Transverse colon (tissue), 4 donors: ENCODE data around the gene SLC1A7. TPM values are rescaled to one million over a fixed set of nuclear protein-coding genes. Genes with fewer than 3 reads are reported as not detected.
"Not testable (repeated sequence)": the region's sequence is repeated elsewhere in the genome, so short reads cannot be mapped to it uniquely, and the experiment has no call there.

ENCODE experiments used
- DNase-seq: peaks from one replicate; pipeline ENCODE4 v3.0.0-alpha.2; 2019
- H3K27ac ChIP-seq, 4 donors: fragments of 200-600 bp; sonication (generic); 2 replicates each; pipeline ENCODE4 v1.5.1; 2016 to 2018; ENCODE audit warnings: inconsistent platforms in 4 of 4
- H3K27me3 ChIP-seq: fragments of 200-600 bp; sonication (generic); 2 replicates; pipeline ENCODE4 v1.5.1; 2017; ENCODE audit warnings: inconsistent platforms
- H3K36me3 ChIP-seq, 4 donors: fragments of 200-600 bp; sonication (generic); 2 replicates each; pipeline ENCODE4 v1.5.1; 2017 to 2019; ENCODE audit warnings: inconsistent platforms in 4 of 4
- H3K4me1 ChIP-seq, 4 donors: fragments of 200-600 bp; sonication (generic); 2 replicates each; pipeline ENCODE4 v1.5.1; 2017 to 2020; ENCODE audit warnings: inconsistent platforms in 4 of 4
- H3K4me3 ChIP-seq, 4 donors: fragments of 200-600 bp; sonication (generic); 1 replicate in 1 of 4; 2 replicates in 3 of 4; pipeline versions ENCODE4 v1.5.1 to v1.6.1; 2017 to 2019; ENCODE audit warnings: inconsistent platforms in 4 of 4
- H3K9me3 ChIP-seq, 2 donors: fragments of 200-600 bp; sonication (generic); 2 replicates each; pipeline ENCODE4 v1.5.1; 2017 to 2019; ENCODE audit warnings: inconsistent platforms in 2 of 2
- EP300 ChIP-seq: sonication (generic); formaldehyde crosslinking; IDR thresholded peaks from one replicate; pipeline ENCODE4 v1.6.1; 2017; ENCODE audit warnings: antibody characterized with exemption, low read depth
- POLR2A ChIP-seq: fragments of 450-650 bp; IDR thresholded peaks from one replicate; pipeline ENCODE4 v1.6.1; 2016; ENCODE audit warnings: antibody characterized with exemption, mild to moderate bottlenecking, moderate library complexity
- POLR2AphosphoS5 ChIP-seq, 3 donors: sonication (generic); formaldehyde crosslinking; IDR thresholded peaks; one replicate each; pipeline ENCODE4 v1.6.1; 2016; ENCODE audit warnings: antibody characterized with exemption in 3 of 3
- WGBS, 2 donors: methylation state at CpG; one replicate each; pipeline ENCODE4 v1.1.5; 2018; ENCODE audit warnings: low coverage in 1 of 2; 5-methylcytosine and 5-hydroxymethylcytosine counted together
- in situ Hi-C, 4 donors: fragments of 200-750 bp; cut with MboI; loops; one replicate each; pipeline versions ENCODE4 v1.15.0 to v1.15.1; 2017; ENCODE audit warnings: low sequenced_read_pairs in 3 of 4, low pct_ligation_motif_present in 1 of 4, low pct_unique_long_range_greater_than_20kb in 1 of 4
- intact Hi-C: fragments of 100-400 bp; cut with DNase I; formaldehyde crosslinking; loops from one replicate; pipeline ENCODE4 v1.15.1; 2023; ENCODE audit warnings: low total_unique reads
- total RNA-seq, 4 donors: library from RNA; depleted of rRNA; stranded (reverse); fragments of >200 nt; gene quantifications; one replicate each; pipeline ENCODE4 v1.1.0, GENCODE V29; 2016
- TF ChIP-seq, protein P1 (sequence below), 5 experiments: fragments of 200-600 bp in 3 of 5; fragments of 450-650 bp in 2 of 5; sonication (generic) in 3 of 5; IDR thresholded peaks; 1 replicate in 2 of 5; 2 replicates in 3 of 5; pipeline ENCODE4 v1.5.1; 2016 to 2017; ENCODE audit warnings: antibody characterized with exemption in 5 of 5, inconsistent platforms in 3 of 5, mild to moderate bottlenecking in 2 of 5, moderate library complexity in 1 of 5

SLC1A7 gene
- total RNA-seq, 4 donors from 2014 or later, result 1.1 to 1.6 (median 1.6) TPM; not detected in 1

DNA sequence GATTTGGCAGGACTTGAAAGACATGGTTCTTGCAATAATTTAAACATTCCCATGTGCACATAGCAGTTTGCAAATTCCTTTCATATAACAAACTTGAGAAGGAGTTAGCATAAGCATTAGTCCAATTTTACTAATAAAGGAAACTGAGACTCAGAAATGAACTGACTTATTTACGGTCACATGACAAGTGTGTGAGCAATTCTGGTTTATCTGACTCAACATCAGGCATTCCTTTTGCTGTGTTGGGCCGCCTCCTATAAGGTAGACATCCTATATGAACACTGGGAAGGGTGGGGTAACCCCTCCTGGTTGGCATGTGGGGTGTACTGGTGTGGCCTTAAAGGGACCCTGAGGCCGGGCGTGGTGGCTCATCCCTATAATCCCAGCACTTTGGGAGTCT, 45.7 kb upstream of the SLC1A7 start:
- in situ Hi-C loops, result loop anchor here in 3 of 4 donors (10.0 to 25.0 kb wide), 4 partner anchors 251 to 483 kb away; partner anchors contain the start of genes ECHDC2 (in 1 of the 3) and SCP2 (in 1 of the 3)
- Histone ChIP-seq H3K4me3 (no peak overlapping the region), H3K27me3 (no peaks in the 10 kb centered on the region), H3K4me1 (peaks cover 1 to 26% (median 12%) of the 10 kb centered on the region in 4 donors), H3K9me3 (no peaks in the 10 kb centered on the region), H3K27ac (no peak overlapping the region), H3K36me3 (no peaks in the 10 kb centered on the region)
- intact Hi-C loops, result loop anchor here (10.0 kb wide), 2 partner anchors 173 to 273 kb away; no protein-coding TSS in a partner anchor
- no peak for DNase-seq
- no peak for TF ChIP-seq POLR2AphosphoS5 (IDR thresholded peaks at IDR 0.05)
- TF ChIP-seq, protein P1, sequence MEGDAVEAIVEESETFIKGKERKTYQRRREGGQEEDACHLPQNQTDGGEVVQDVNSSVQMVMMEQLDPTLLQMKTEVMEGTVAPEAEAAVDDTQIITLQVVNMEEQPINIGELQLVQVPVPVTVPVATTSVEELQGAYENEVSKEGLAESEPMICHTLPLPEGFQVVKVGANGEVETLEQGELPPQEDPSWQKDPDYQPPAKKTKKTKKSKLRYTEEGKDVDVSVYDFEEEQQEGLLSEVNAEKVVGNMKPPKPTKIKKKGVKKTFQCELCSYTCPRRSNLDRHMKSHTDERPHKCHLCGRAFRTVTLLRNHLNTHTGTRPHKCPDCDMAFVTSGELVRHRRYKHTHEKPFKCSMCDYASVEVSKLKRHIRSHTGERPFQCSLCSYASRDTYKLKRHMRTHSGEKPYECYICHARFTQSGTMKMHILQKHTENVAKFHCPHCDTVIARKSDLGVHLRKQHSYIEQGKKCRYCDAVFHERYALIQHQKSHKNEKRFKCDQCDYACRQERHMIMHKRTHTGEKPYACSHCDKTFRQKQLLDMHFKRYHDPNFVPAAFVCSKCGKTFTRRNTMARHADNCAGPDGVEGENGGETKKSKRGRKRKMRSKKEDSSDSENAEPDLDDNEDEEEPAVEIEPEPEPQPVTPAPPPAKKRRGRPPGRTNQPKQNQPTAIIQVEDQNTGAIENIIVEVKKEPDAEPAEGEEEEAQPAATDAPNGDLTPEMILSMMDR (IDR thresholded peaks at IDR 0.05), result no peak
- no peak for TF ChIP-seq EP300
- no peak for TF ChIP-seq POLR2A
- WGBS, 2 donors, result 64 to 80% methylated on average over 2 to 4 of the region's 4 CpGs

DNA sequence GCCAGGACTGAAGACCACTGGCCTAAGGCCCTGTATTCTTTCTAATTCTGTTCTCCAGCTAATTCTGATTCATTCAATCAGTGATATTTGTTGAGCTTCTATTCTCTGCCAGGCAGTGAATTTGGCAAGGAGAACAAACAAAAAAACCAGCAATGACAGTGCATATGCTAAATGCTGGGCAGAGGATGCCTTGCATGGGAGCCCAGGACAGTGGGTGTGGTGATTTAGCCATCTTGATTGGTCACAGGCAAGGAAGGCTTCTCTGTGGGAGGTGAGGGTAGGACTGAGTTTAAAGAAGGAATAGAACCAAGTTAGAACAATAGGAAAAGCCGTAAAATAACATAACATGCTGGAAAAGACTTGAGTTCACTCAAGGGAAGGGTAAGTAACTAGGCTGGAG, 45.0 kb upstream of the SLC1A7 start:
- H3K27ac ChIP-seq, result no peak overlapping the region
- peaks cover 8 to 32% (median 18%) of the 10 kb centered on the region in 4 donors for H3K4me1 ChIP-seq
- H3K36me3 ChIP-seq, result no peaks in the 10 kb centered on the region
- in situ Hi-C loops, result loop anchor here in 3 of 4 donors (10.0 to 25.0 kb wide), 4 partner anchors 250 to 483 kb away; partner anchors contain the start of genes ECHDC2 (in 1 of the 3) and SCP2 (in 1 of the 3)
- no peak for DNase-seq
- H3K9me3 ChIP-seq, result no peaks in the 10 kb centered on the region
- intact Hi-C loops, result loop anchor here (10.0 kb wide), 2 partner anchors 173 to 273 kb away; no protein-coding TSS in a partner anchor
- H3K27me3 ChIP-seq, result no peaks in the 10 kb centered on the region
- no peak overlapping the region for H3K4me3 ChIP-seq
- 50 to 90% methylated on average over 1 of the region's 1 CpG for WGBS, 2 donors
- TF ChIP-seq POLR2AphosphoS5 (IDR thresholded peaks at IDR 0.05) (no peak), POLR2A (no peak), EP300 (no peak)
- TF ChIP-seq, protein P1 (IDR thresholded peaks at IDR 0.05), result no peak

DNA sequence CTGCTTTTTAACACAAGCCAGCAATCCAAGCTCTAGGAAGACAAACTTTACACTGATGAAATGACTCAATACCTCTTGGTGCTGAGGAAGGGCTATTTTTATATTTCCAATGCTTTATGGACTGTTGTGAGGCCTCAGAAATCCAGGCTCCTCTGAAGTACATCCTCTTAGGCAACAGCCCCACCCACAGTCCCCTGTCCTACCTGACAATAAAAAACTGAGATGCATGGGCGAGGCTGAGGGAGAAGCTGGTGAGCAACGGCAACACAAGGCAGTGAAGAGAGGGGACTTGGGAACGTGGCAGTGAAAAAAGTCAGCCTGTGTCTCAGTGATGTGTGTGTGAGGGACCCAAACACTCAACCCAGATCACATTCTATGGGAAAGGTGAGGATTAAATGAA, 44.1 kb upstream of the SLC1A7 start:
- TF ChIP-seq POLR2AphosphoS5 (IDR thresholded peaks at IDR 0.05), result no peak
- TF ChIP-seq, protein P1 (IDR thresholded peaks at IDR 0.05), result no peak
- TF ChIP-seq EP300, result no peak
- TF ChIP-seq POLR2A, result no peak
- peak overlapping the region in 2 of 4 donors; percentile 13 to 40 for H3K27ac ChIP-seq
- in situ Hi-C loops (loop anchor here in 3 of 4 donors (10.0 to 25.0 kb wide), 4 partner anchors 249 to 482 kb away; partner anchors contain the start of genes ECHDC2 (in 1 of the 3) and SCP2 (in 1 of the 3)), intact Hi-C loops (loop anchor here (10.0 kb wide), 2 partner anchors 172 to 272 kb away; no protein-coding TSS in a partner anchor)
- no peaks in the 10 kb centered on the region for H3K27me3 ChIP-seq
- WGBS, 2 donors, result 28 to 36% methylated on average over 2 to 3 of the region's 3 CpGs
- no peaks in the 10 kb centered on the region for H3K9me3 ChIP-seq
- DNase-seq, result peak; percentile 65
- no peak overlapping the region for H3K4me3 ChIP-seq
- peaks cover 11 to 36% (median 21%) of the 10 kb centered on the region in 4 donors for H3K4me1 ChIP-seq
- H3K36me3 ChIP-seq, result no peaks in the 10 kb centered on the region

DNA sequence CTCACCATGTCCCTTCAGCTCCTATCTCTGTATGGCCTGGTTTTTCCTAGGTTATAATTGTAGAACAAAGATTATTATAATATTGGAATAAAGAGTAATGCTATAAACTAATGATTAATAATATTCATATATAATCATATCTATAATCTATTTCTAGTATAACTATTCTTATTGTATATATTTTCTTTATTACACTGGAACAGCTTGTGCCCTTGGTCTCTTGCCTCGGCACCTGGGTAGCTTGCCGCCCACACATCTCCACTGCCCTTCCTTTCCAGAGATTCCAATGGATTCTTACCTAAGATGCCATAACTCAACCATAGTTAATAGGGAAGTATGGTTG, 43.5 kb upstream of the SLC1A7 start:
- intact Hi-C loops, result loop anchor here (10.0 kb wide), 2 partner anchors 171 to 271 kb away; no protein-coding TSS in a partner anchor
- peak overlapping the region in 2 of 4 donors; percentile 13 to 40 for H3K27ac ChIP-seq
- 83 to 89% methylated on average over 2 of the region's 2 CpGs for WGBS, 2 donors
- not testable (repeated sequence) for H3K9me3 ChIP-seq, DNase-seq, H3K36me3 ChIP-seq, H3K4me3 ChIP-seq, H3K27me3 ChIP-seq
- in situ Hi-C loops, result loop anchor here in 3 of 4 donors (10.0 to 25.0 kb wide), 4 partner anchors 249 to 481 kb away; partner anchors contain the start of genes ECHDC2 (in 1 of the 3) and SCP2 (in 1 of the 3)
- H3K4me1 ChIP-seq, result peaks cover 11 to 36% (median 21%) of the 10 kb centered on the region in 4 donors
